Activated naive CD4-positive, alpha-beta T cell (primary cell): ENCODE data around the gene MROH7.

Experiments
- DNase-seq, 4 experiments: peaks; one replicate each; lab custom pipeline; 2025; lab: John Stamatoyannopoulos, UW

The MROH7 gene

DNA sequence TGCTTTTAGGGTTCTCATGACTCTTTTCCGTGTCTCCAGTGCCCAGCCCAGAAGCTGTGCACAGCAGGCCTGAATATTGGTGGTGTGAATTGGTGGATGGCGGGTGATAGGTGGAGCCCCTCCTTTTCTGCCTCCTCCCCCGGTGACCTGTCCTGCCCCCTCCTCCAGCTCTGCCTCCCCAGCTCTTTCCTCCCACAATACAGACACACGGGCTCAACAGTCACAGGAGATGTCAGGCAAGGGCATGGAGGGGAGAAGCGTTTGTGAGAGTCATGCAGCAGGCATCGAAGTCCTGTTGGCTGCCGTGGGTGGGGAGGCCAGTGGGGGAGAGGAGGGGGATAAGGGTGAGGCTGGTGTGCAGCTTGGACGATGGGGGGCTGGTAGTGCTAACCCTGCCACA is 56.8 kb downstream of the MROH7 start:
- DNase-seq: no peak

DNA sequence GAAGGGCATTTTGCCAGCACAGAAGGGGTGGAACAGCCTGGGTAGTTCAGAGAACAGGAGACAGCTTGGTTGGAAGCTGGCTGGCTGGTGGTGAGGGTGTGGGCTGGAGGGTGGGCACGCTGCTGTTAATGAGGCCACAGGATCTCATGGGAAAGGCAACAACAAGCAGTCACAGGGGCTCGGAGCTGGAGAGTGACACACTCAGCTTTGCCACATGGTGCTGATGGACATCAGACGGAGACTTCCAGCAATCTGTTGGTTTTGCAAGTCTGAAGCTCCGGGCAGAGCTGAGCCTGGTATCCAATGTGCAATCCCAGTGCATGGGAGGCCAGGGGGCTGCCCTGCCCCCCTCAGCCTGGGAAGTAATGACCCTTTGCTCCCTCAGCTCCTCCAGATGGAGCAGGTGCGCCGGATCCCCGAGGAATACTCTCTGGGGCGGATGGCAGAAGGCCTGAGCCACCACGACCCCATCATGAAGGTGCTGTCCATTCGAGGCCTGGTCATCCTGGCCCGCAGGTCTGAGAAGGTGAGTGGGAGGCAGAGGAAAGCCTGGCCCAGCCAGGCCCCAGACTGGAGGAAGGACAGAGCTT is 58.4 kb downstream of the MROH7 start:
- no peak for DNase-seq

DNA sequence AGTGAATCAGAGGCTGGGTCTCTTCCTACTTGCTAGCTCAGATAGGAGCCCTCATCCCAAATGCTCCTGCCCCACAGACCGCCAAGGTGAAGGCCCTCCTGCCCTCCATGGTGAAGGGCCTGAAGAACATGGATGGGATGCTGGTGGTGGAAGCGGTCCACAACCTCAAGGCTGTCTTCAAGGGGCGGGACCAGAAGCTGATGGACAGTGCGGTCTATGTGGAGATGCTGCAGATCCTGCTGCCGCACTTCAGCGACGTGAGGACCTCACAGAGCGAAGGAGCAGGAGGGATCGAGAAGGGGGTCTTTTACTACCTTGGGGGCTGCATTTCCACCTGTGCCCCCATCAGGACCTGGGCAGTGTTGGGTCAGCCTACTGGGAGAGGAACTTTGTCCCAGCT is 59.5 kb downstream of the MROH7 start:
- no peak for DNase-seq

GRCh38 chr1:54701996-54702395 is 60.4 kb downstream of the MROH7 start:
- DNase-seq: no peak

DNA sequence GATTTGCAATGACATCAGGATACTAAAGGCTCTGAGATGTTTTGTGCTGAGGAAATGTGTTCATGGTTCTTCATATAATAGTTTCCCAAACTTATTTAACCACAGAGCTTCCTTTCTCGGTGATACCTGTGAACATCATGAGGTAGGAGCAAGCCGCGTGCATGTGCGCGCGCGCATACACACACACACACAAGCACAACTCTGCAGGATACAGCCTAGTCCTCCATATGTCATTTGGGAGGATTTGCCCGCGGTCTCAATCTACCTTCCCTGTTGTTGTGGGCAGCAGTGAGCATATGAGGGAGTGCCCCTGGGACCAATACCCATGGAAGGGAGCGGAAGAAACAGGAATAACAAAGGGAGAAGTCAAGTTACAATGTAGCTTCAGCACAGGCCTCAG is 61.9 kb downstream of the MROH7 start:
- DNase-seq: no peak

GRCh38 chr1:54705153-54705552 is 63.6 kb downstream of the MROH7 start:
- DNase-seq: no peak

DNA sequence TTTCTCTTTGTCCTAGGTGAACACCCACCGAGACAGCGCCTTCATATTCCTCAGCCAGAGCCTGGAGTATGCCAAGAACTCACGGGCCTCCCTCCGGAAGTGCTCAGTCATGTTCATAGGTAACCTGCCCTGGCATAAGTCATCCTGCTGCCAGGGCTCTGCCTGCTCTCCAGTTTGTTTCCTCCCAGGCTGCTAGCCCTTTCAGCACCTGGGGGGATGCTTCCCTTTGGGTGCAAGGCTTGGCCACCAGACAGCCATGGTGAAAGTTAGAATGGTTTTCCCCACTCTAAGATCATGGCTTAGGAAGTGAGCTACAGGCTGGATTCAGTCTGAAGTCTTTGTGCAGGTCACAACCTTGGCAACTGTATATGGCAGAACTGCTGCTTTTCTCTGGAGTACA is 64.8 kb downstream of the MROH7 start:
- no peak for DNase-seq

DNA sequence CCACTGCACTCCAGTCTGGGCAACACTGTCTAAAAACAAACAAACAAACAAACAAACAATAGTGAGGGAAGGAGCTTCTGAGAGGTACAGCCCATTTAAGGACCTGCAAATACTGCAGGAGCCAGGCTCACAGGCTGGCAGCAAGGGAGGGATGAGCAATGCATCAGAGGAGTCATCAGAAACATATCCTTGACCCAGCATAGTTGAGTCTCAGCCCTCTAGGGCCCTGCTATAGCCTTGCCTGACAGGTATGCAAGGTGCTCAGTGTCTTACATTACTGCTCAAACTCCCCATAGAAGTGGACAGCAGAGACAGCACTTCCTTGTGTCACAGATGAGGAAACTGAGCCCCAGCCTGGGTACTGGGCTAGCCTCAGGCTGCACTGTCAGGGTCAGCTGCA is 66.8 kb downstream of the MROH7 start:
- DNase-seq: no peak

GRCh38 chr1:54709547-54710292 is 68.1 kb downstream of the MROH7 start:
- no peak for DNase-seq

GRCh38 chr1:54710434-54710833 is 68.8 kb downstream of the MROH7 start:
- no peak for DNase-seq

DNA sequence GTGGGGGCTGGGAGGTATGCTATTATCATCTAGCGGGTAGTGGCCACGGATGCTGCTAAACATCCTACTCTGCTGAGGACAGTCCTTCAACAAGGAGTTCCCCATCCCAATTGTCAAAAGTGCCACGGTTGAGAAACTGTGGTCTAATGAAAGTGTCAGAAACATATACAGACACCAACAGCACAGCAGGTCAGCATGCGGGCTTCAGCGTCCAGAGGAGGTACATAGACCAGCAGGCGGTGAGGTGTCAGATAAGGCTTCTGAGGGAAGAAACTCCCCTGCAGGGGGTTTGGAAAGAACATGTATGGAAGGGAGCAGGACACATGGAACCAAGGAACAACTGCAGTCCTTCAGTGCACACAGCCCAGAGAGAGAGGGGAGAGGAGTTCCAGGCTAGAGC is 69.3 kb downstream of the MROH7 start:
- DNase-seq: no peak

DNA sequence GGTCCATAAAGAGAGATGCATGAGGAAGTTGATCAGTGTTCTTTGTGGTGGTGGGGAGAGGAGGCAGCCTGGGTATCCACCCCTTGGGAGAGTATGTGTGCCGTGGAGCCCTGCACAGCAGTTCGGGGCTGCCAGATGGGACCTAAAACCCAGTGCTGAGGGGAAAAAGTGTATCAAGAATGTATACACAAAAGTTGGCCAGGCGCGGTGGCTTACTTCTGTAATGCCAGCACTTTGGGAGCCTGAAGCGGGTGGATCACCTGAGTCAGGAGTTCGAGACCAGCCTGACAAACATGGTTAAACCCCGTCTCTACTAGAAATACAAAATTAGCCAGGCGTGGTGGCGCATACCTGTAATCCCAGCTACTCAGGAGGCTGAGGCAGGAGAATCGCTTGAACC is 70.0 kb downstream of the MROH7 start:
- no peak for DNase-seq

DNA sequence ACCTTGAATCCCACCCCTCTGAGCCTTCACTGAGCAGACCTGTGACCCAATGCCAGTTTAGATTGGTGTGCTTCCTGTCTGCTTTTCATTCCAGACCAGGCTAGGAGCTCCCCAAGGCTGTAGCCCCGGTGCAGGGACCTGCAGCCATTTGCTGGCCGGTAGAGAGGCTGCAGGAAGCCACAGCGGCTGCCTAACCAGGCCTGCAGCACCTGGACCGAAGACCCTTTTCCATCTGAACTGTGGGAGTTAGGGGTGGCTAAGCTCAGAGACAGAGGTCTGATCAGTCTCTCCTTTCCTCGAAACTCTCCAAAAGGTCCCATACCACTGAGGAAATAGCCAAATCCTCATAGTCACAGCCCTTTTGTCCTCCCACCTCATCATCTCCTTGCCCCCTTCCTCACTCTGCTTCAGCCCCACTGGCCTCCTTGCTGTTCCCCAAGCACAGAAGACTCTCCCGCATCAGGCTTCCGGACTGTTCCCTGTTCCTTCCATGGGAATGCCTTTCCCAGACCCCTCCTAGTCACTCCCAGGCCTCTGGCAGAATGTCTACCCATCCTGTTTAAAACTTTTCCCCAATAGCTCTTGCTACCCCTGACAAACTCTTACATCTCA is 73.4 kb downstream of the MROH7 start:
- DNase-seq: no peak

- peak; percentile 59 to 80 (median 66) for DNase-seq
Measured at GRCh38 chr1:54715493-54716298, 74.1 kb downstream of the MROH7 start, which contains the start of gene TTC4. TTC4 (plus strand) TSS chr1:54715861; CDS start chr1:54715909, 48 bp downstream.

- DNase-seq: no peak
Measured at GRCh38 chr1:54716299-54717047, 74.9 kb downstream of the MROH7 start.

DNA sequence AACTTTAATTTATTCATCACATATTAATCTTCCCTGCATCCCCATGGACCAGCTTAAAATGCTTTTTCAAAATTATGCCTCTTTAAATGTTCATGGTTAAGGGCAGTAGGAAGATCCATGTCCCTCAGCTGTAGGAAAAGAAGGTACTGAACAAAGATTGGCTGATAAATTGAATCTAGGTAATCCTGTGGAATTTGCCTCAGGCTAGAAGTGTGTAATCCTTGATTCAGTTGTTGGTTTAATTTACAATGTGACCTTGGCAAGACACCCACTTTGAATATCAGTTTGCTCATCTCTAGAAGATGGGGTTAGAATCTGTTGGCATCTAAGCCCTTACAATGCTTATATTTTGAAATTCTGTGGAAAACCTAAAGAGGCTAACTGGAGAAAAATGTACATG is 80.1 kb downstream of the MROH7 start:
- no peak for DNase-seq

DNA sequence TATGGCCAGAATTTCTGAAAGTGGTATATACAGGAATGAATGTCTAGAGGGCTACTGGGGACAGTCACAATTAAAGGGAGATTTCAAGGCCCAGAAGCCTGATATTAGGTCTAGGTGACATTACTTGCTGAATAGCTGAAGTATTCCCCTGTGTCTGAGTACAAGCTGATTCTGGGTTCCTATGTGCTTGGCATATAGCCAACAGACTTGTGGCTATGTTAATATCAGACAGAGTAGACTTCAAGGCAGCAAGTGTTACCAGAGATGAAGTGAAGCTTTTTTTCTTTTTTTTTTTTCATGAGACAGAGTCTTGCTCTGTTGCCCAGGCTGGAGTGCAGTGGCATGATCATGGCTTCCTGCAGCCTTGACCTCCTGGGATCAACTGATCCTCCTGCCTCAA is 82.4 kb downstream of the MROH7 start:
- no peak for DNase-seq

DNA sequence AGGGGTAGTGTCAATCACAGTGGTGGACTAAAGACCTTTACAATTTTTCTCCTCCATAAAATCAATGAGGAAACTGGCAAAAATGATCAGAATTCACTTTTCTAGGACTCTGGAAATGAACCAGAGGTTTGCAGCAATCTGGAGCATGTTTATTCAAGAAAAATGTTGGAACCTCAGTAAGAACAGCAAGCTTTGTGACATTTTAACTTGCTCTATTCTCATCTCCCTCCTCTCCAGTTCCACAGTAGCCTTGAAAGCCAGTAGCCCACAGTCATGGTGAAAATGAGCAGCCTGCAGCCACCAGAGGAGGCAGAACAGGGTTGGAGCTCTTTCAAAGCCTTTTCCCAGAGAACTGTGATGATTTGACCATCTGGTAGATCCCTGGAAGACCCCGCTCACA is 83.2 kb downstream of the MROH7 start:
- no peak for DNase-seq

DNA sequence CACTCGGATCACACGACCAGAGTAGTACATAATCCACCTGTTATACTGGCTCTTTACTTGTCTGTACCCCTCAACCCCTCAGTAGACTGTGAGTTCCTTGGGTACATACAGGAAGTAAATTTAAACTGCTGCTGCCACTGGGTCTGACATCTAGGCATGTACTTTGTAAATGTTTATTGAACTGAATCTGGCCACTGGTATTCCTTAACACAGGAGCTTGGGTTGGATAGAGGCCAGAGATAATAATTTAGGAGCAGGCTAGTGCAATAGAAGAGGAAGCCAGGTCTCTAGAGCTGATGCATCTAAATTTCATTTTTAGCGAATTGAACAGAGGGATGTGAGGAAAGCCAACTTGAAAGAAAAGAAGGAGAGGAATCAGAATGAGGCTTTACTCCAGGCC is 86.4 kb downstream of the MROH7 start:
- DNase-seq: no peak

DNA sequence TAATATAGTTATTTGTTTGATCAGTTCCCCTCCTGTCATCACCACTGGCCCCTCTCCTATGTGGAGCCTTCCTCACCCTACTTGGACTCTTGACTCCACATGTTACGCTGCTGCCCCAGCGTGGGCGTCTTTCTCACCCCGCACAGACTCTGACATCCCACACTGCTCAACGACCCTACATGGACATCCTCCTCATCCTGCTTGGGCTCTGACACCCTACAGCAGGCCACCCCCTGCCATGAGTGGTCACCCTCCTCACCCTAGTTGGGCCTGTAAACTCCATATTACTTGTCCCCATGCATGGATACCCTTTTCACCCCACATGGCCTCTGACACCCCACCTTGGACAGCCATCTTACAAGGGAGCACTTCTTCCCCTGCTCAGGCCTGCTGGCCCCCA is 95.1 kb downstream of the MROH7 start:
- no peak for DNase-seq

GRCh38 chr1:54738244-54738643 is 96.7 kb downstream of the MROH7 start:
- no peak for DNase-seq

GRCh38 chr1:54741531-54741930 is 99.9 kb downstream of the MROH7 start:
- no peak for DNase-seq
